GM23338 (cell line): ENCODE data around the gene CHCHD6. TPM values are rescaled to one million over a fixed set of nuclear protein-coding genes. Genes with fewer than 3 reads are reported as not detected.

Experiments used
- ATAC-seq: fragments of 200-7000 bp; cut with Tn5 transposase; 3 replicates; pipeline ENCODE4 v1.9.1; 2020
- DNase-seq: peaks from one replicate; pipeline ENCODE4 v3.0.0-alpha.2; 2015; ENCODE audit warnings: low spot score
- H2AFZ ChIP-seq: fragments of 200-600 bp; sonication (generic); 2 replicates; pipeline ENCODE4 v1.8.0; 2016; ENCODE audit warnings: antibody characterized with exemption, mild to moderate bottlenecking, moderate library complexity
- H3F3A ChIP-seq: fragments of 200-600 bp; sonication (generic); replicated peaks from 2 replicates; pipeline ENCODE4 v1.8.0; 2017; ENCODE audit warnings: antibody characterized with exemption, mixed run types, low read depth
- H3K27ac ChIP-seq: fragments of 200-600 bp; sonication (generic); 2 replicates; pipeline ENCODE4 v1.6.1; 2016; ENCODE audit warnings: low read depth
- H3K27me3 ChIP-seq: fragments of 200-600 bp; sonication (generic); 2 replicates; pipeline ENCODE4 v1.8.0; 2016; ENCODE audit warnings: mild to moderate bottlenecking, mixed run types, moderate library complexity; ENCODE audit not compliant: insufficient read depth
- H3K36me3 ChIP-seq: fragments of 200-600 bp; sonication (generic); 2 replicates; pipeline ENCODE4 v1.8.0; 2016; ENCODE audit warnings: mild to moderate bottlenecking; ENCODE audit not compliant: insufficient read depth
- H3K4me1 ChIP-seq: fragments of 200-600 bp; sonication (generic); 2 replicates; pipeline ENCODE4 v1.8.0; 2016; ENCODE audit warnings: mild to moderate bottlenecking, moderate library complexity; ENCODE audit not compliant: insufficient read depth
- H3K4me2 ChIP-seq: fragments of 200-600 bp; sonication (generic); 2 replicates; pipeline ENCODE4 v1.7.1; 2017; ENCODE audit warnings: mixed run types
- H3K4me3 ChIP-seq: fragments of 200-600 bp; sonication (generic); 2 replicates; pipeline ENCODE4 v1.6.1; 2016; ENCODE audit warnings: mixed run types
- H3K79me2 ChIP-seq: fragments of 200-600 bp; sonication (generic); replicated peaks from 2 replicates; pipeline ENCODE4 v1.8.0; 2017; ENCODE audit warnings: mild to moderate bottlenecking; ENCODE audit not compliant: insufficient read depth
- H3K9me2 ChIP-seq: fragments of 200-600 bp; sonication (generic); 2 replicates; pipeline ENCODE4 v1.8.0; 2017; ENCODE audit not compliant: insufficient read depth
- H4K20me1 ChIP-seq: fragments of 200-600 bp; sonication (generic); replicated peaks from 2 replicates; pipeline ENCODE4 v1.8.0; 2017; ENCODE audit warnings: mild to moderate bottlenecking; ENCODE audit not compliant: insufficient read depth
- H3K27ac Mint-ChIP-seq: 2 replicates; pipeline ENCODE4 v1.8.0; 2020; ENCODE audit warnings: inconsistent platforms, mild to moderate bottlenecking, moderate library complexity, mixed read lengths
- H3K27me3 Mint-ChIP-seq: 3 replicates; pipeline ENCODE4 v1.8.0; 2022; ENCODE audit warnings: low read depth, mild to moderate bottlenecking, moderate library complexity, mixed read lengths, inconsistent platforms; ENCODE audit not compliant: insufficient read depth, poor library complexity
- H3K36me3 Mint-ChIP-seq: 3 replicates; pipeline ENCODE4 v1.8.0; 2021; ENCODE audit warnings: low read depth, mild to moderate bottlenecking, inconsistent platforms, moderate library complexity, mixed read lengths
- H3K4me1 Mint-ChIP-seq: 3 replicates; pipeline ENCODE4 v1.8.0; 2020; ENCODE audit warnings: mild to moderate bottlenecking, inconsistent platforms, mixed read lengths
- H3K4me3 Mint-ChIP-seq: 3 replicates; pipeline ENCODE4 v1.8.0; 2021; ENCODE audit warnings: moderate library complexity, mild to moderate bottlenecking, inconsistent platforms, mixed read lengths
- H3K9me3 Mint-ChIP-seq: 3 replicates; pipeline ENCODE4 v1.8.0; 2020; ENCODE audit warnings: moderate library complexity, mild to moderate bottlenecking, inconsistent platforms, mixed read lengths
- CREB1 ChIP-seq: fragments of 250-450 bp; sonication (Bioruptor Pico); IDR thresholded peaks from 2 replicates; pipeline ENCODE4 v1.5.0; 2020; ENCODE audit warnings: low read depth, mild to moderate bottlenecking, moderate library complexity
- EZH2 ChIP-seq: fragments of 200-600 bp; sonication (generic); IDR thresholded peaks from one replicate; pipeline ENCODE4 v1.8.0; 2017; ENCODE audit warnings: antibody characterized with exemption, mild to moderate bottlenecking, low read depth; ENCODE audit not compliant: unreplicated experiment
- EZH2phosphoT487 ChIP-seq: fragments of 200-600 bp; sonication (generic); IDR thresholded peaks from one replicate; pipeline ENCODE4 v1.8.1; 2018; ENCODE audit warnings: antibody characterized with exemption; ENCODE audit not compliant: unreplicated experiment
- JUNB ChIP-seq: IDR thresholded peaks from one replicate; pipeline ENCODE4 v1.6.1; 2016; ENCODE audit warnings: antibody characterized with exemption; ENCODE audit not compliant: unreplicated experiment
- STAT1 ChIP-seq: IDR thresholded peaks from one replicate; pipeline ENCODE4 v1.6.1; 2016; ENCODE audit warnings: antibody characterized with exemption; ENCODE audit not compliant: unreplicated experiment
- ZNF114 ChIP-seq: fragments of 250-450 bp; sonication (Bioruptor Pico); IDR thresholded peaks from 2 replicates; pipeline ENCODE4 v1.5.0; 2020; ENCODE audit warnings: mild to moderate bottlenecking, moderate library complexity
- ZNF331 ChIP-seq: fragments of 250-450 bp; sonication (Bioruptor Pico); IDR thresholded peaks from 2 replicates; pipeline ENCODE4 v1.5.0; 2020; ENCODE audit warnings: low read depth, mild to moderate bottlenecking, moderate library complexity
- polyA plus RNA-seq: library from polyadenylated mRNA; unstranded; fragments of >200 nt; fragmentation: Nextera tagmentation; extraction: Ambion mirVana; gene quantifications from 2 replicates; pipeline ENCODE4 v1.2.1, GENCODE V29; 2016
- total RNA-seq: library from RNA; depleted of rRNA; stranded (reverse); fragments of >200 nt; shearing (Covaris generic); gene quantifications from 2 replicates; pipeline ENCODE4 v1.2.3, GENCODE V29; 2014
- TF ChIP-seq, protein P1 (sequence below): IDR thresholded peaks from 2 replicates; pipeline ENCODE4 v1.6.1; 2016; ENCODE audit warnings: antibody characterized with exemption
- TF ChIP-seq, protein P2 (sequence below): fragments of 250-450 bp; sonication (Bioruptor Pico); IDR thresholded peaks from 2 replicates; pipeline ENCODE4 v1.5.0; 2020; ENCODE audit warnings: mild to moderate bottlenecking, moderate library complexity

CHCHD6 gene
- total and polyA plus RNA-seq, 2 experiments from 2014 or later = 28.8 to 43.0 TPM

DNA sequence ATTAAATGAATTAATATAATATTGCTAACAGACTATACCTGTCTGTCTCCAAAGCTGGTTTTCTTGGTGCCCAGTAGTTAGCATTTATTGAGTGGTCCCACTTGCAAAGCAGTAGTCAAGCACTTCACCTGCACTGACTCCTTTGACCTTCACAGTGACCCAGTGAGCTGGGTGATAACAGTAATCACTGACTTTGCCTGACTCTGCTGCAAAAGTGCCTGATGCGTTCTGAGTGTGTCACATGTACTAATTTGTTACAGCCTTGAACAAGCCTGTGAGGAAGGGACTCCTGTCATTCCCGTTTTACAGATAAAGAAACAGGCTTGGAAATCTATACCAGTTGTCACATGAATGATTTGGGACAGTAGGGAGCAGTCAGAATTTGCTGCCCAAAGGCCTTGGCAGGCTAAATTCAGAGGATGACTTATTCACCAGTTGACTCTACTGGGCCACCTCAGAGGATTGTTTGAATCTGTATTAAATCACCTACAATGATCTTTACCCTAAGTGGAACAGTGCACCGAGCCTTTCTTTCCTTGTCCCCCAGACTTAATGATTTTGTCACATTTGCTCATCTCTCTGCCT is 162.2 kb downstream of the CHCHD6 start:
- no peaks in the 10 kb centered on the region for H3K27me3 ChIP-seq
- no peaks in the 10 kb centered on the region for H3K79me2 ChIP-seq
- H2AFZ ChIP-seq = no peak overlapping the region
- no peak for TF ChIP-seq EZH2
- TF ChIP-seq, protein P1, sequence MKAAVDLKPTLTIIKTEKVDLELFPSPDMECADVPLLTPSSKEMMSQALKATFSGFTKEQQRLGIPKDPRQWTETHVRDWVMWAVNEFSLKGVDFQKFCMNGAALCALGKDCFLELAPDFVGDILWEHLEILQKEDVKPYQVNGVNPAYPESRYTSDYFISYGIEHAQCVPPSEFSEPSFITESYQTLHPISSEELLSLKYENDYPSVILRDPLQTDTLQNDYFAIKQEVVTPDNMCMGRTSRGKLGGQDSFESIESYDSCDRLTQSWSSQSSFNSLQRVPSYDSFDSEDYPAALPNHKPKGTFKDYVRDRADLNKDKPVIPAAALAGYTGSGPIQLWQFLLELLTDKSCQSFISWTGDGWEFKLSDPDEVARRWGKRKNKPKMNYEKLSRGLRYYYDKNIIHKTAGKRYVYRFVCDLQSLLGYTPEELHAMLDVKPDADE = no peak
- TF ChIP-seq EZH2phosphoT487 = no peak
- TF ChIP-seq CREB1 (CRISPR knock-in tag) = no peak
- TF ChIP-seq, protein P2, sequence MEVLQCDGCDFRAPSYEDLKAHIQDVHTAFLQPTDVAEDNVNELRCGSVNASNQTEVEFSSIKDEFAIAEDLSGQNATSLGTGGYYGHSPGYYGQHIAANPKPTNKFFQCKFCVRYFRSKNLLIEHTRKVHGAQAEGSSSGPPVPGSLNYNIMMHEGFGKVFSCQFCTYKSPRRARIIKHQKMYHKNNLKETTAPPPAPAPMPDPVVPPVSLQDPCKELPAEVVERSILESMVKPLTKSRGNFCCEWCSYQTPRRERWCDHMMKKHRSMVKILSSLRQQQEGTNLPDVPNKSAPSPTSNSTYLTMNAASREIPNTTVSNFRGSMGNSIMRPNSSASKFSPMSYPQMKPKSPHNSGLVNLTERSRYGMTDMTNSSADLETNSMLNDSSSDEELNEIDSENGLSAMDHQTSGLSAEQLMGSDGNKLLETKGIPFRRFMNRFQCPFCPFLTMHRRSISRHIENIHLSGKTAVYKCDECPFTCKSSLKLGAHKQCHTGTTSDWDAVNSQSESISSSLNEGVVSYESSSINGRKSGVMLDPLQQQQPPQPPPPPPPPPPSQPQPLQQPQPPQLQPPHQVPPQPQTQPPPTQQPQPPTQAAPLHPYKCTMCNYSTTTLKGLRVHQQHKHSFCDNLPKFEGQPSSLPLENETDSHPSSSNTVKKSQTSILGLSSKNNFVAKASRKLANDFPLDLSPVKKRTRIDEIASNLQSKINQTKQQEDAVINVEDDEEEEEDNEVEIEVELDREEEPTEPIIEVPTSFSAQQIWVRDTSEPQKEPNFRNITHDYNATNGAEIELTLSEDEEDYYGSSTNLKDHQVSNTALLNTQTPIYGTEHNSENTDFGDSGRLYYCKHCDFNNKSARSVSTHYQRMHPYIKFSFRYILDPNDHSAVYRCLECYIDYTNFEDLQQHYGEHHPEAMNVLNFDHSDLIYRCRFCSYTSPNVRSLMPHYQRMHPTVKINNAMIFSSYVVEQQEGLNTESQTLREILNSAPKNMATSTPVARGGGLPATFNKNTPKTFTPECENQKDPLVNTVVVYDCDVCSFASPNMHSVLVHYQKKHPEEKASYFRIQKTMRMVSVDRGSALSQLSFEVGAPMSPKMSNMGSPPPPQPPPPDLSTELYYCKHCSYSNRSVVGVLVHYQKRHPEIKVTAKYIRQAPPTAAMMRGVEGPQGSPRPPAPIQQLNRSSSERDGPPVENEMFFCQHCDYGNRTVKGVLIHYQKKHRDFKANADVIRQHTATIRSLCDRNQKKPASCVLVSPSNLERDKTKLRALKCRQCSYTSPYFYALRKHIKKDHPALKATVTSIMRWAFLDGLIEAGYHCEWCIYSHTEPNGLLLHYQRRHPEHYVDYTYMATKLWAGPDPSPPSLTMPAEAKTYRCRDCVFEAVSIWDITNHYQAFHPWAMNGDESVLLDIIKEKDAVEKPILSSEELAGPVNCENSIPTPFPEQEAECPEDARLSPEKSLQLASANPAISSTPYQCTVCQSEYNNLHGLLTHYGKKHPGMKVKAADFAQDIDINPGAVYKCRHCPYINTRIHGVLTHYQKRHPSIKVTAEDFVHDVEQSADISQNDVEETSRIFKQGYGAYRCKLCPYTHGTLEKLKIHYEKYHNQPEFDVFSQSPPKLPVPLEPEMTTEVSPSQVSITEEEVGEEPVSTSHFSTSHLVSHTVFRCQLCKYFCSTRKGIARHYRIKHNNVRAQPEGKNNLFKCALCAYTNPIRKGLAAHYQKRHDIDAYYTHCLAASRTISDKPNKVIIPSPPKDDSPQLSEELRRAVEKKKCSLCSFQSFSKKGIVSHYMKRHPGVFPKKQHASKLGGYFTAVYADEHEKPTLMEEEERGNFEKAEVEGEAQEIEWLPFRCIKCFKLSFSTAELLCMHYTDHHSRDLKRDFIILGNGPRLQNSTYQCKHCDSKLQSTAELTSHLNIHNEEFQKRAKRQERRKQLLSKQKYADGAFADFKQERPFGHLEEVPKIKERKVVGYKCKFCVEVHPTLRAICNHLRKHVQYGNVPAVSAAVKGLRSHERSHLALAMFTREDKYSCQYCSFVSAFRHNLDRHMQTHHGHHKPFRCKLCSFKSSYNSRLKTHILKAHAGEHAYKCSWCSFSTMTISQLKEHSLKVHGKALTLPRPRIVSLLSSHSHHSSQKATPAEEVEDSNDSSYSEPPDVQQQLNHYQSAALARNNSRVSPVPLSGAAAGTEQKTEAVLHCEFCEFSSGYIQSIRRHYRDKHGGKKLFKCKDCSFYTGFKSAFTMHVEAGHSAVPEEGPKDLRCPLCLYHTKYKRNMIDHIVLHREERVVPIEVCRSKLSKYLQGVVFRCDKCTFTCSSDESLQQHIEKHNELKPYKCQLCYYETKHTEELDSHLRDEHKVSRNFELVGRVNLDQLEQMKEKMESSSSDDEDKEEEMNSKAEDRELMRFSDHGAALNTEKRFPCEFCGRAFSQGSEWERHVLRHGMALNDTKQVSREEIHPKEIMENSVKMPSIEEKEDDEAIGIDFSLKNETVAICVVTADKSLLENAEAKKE (CRISPR knock-in tag) = no peak
- no peak for TF ChIP-seq ZNF114 (CRISPR knock-in tag)
- no peak for TF ChIP-seq ZNF331 (CRISPR knock-in tag)
- TF ChIP-seq JUNB = no peak
- no peak for TF ChIP-seq STAT1
- DNase-seq = no peak
- H4K20me1 ChIP-seq = no peaks in the 10 kb centered on the region
- no peaks in the 10 kb centered on the region for H3K4me1 ChIP-seq
- no peak overlapping the region for H3K4me2 ChIP-seq
- no peaks in the 10 kb centered on the region for H3K36me3 ChIP-seq
- no peak overlapping the region for H3K27ac Mint-ChIP-seq
- H3K9me2 ChIP-seq = no peaks in the 10 kb centered on the region
- no peaks in the 10 kb centered on the region for H3K27me3 Mint-ChIP-seq
- peaks cover 9% of the 10 kb centered on the region; the same call in 2 of the 3 replicates for H3K4me1 Mint-ChIP-seq
- no peaks in the 10 kb centered on the region for H3F3A ChIP-seq
- no peak overlapping the region for H3K4me3 Mint-ChIP-seq
- ATAC-seq = no peak
- H3K36me3 Mint-ChIP-seq = peaks cover 20% of the 10 kb centered on the region
- no peak overlapping the region for H3K27ac ChIP-seq
- no peak overlapping the region for H3K4me3 ChIP-seq
- H3K9me3 Mint-ChIP-seq = peaks cover 14% of the 10 kb centered on the region
